Epidermal melanocyte (primary cell): Measurements from ENCODE around the gene HCN4.
A peak's percentile ranks its signal among the peaks of the same experiment; 100 is the strongest.
"Not testable (repeated sequence)": the region's sequence is repeated elsewhere in the genome, so short reads cannot be mapped to it uniquely, and the experiment has no call there.

ENCODE experiments used
- DNase-seq: peaks from one replicate; pipeline ENCODE4 v3.0.0; 2011; ENCODE audit warnings: low spot score; ENCODE audit not compliant: insufficient read length

Gene HCN4

DNA sequence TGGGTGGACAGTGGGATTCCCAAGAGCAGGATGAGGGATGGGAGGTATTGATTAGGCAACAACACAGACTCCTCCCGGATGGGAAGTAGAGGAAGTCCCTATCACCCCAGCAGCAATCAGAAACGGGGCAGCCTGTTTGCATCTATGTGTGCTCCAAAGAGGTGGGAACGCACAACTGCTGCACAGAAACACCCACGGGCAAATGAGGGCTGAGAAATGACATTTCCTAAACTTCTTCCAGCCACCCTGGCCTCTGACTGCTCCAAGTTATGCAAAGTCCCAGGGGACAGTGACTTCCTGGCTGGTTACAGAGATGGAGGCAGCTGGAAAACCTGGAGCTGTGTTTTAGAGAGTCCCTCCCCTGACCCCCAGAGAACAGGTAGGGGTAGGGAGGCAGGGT, 42.6 kb downstream of the HCN4 start:
- no peak for DNase-seq

DNA sequence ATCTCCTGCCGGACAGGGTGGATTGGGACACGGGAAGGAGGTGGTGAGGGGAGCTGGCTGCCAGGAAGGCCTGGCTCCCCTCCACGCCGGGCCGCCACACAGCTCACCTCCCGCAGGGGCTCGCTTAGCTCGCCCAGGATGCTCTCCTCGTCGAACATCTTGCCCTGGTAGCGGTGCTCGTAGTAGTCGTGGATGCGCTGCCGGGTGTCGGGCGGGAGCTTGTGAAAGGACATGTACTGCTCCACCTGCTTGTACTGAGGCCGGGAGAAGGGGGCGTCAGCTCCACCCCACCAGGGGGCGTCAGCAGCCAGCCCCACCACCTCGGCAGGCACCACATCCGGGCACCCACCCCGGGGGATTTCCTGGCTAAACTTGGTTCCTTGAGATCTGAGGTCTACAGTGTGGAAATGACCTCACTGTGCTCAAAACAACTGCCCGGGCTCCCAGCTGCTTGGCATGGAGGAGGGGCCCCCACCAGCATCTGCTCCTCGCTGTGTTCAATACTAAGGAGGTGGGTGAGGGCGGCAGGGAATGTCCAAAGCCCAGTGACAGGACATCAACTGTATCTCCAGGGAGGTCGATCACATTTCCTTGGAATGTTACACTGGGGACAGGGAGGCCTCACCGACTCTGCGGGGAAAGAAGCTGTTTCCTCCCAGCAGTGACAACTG, 43.4 kb downstream of the HCN4 start:
- DNase-seq: no peak

DNA sequence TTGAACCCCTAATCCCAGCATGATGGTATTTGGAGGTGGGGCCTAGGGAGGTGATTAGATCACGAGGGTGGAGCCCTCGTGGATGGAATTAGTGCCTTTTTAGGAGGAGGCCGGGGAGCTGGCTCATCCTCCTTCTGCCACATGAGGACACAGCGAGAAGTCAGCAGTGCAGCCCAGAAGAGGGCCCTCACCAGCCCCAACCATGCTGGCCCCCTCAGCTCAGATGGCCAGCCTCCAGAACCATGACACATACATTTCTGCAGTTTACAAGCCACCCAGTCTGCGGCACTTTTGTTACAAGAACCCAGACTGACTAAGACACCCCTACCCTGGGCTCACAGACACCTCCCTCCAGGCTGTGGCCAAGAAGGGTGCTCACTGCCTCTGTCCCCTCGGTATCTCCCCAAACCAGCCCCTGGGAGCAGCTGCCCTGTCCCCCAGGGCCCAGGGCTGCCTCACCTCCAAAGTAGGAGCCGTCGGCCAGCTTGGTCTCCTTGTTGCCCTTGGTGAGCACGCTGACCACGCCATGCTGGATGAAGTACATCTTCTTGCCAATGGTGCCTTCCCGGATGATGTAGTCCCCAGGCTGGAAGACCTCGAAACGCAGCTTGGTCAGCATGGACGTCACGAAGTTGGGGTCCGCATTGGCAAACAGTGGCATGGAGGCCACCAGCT, 44.1 kb downstream of the HCN4 start:
- DNase-seq: no peak

DNA sequence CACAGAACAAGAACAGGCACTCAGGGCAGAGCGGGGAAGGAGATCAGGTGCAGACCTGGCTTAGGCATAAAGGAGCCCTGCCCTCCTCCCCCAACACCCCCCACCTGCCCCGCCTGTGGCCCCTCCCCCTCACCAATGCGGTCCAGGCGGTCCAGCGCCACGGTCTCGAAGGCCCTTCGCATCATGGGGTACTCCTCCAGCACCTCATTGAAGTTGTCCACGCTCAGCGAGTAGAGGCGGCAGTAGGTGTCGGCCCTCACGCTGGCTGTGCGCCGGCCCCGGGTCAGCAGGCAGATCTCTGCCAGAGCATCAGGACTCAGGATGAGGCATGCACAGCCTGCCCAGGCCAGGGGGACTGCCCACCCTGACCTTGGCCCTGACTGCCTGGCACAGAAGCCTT, 44.8 kb downstream of the HCN4 start:
- no peak for DNase-seq

DNA sequence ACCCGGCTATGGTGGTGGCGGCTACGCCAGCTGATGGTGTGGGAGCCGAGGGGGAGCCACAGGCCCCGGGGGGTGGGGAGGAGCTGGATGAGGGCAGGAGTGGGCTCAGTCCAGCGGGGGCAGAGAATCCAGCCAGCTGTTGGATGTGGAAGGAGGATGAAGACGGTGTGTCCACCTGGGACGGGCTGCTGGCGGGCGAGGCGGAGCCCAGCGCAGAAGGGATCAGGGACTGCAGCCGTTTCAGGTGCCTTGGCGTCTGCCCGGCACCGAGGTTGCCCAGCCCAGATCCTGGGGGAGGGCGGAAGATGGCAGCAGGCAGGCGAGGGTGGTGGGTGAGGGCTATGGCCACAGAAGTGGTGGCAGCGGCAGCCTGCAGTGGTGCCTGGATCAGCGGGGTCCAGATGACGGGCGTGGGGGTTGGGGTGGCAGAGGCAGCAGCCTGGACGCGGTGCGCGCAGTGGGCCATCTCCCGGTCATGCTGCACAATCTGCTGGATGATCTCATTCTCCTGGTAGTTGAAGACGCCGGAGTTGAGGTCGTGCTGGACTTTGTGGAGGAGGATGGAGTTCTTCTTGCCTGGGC, 45.3 kb downstream of the HCN4 start:
- DNase-seq: no peak

DNA sequence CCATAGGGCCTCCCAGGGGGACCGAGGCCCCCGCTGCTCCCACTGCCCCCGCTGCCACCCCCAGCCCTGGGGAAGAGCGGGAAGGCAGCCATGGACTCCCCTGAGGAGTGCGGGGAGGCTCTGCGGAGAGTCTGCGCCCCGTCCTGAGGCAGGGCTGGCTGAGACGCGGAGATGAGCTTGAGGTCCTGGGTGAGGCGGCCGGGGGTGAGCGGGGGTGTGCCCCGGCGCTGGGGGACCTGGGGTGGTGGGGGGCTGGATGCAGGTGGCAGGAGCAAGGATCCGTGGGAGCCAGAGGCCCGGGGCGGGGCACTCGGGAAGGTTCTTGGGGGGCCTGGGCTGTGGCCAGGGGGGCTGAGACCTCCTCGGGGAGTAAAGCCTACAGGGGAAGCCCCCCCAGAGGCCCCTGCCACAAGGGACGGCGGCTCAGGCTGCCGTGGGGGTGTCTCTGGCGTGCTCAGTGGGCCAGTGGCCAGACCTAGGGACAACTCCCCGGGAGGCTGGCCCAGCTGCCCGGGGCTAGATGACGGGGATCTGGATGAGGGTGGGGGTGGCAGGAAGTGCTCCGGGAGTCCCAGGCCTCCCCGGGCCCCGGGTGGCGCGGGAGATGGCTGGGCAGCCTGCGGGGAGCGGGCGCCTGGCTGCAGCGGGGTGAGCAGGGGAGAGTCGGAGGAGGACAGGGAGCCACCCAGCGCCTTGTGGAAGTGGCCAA, 45.9 kb downstream of the HCN4 start:
- no peak for DNase-seq

DNA sequence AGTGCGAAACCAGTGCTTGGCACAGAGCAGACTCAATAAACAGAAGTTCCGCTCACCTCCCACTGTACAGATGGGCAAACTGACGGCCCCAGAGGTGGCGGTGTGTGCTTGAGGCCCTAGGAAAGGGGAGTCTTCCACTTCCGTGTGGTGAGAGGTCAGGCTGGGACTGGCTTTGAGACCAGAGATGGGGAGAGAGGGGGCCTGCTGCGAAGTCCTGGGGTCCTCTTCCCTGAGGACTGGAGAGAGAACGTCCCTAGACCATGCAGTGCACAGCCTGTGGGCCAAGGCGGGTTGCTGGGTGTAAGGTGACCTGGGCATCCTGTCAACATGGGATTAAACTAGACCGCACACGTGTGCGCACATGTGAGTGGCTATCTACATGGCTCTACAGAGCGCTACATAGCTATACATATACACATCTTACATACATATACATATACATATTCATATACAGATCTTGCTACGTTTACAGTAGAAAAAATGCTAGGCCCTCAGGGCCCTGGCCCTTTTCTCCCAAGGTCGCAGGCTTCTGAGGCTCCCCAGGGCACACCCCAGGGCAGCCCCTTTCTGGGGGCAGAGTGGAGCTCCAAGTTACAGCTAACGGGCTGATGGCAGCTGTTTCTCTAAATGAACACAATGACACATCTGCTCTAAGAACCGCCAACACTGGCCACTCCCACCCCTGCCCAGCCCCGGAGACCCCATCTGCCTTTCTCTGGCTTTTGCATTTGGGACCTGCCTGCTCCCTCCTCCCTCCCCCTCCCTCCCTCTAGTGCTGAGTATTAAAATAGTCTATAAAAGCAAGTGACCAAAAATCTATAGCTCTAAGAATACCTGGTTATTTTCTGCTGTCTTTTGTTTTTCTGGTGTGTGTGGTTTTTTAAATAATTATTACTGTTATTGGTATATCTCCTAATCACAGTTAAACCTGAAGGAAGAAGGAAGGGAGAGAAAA, 47.0 kb downstream of the HCN4 start:
- no peak for DNase-seq

DNA sequence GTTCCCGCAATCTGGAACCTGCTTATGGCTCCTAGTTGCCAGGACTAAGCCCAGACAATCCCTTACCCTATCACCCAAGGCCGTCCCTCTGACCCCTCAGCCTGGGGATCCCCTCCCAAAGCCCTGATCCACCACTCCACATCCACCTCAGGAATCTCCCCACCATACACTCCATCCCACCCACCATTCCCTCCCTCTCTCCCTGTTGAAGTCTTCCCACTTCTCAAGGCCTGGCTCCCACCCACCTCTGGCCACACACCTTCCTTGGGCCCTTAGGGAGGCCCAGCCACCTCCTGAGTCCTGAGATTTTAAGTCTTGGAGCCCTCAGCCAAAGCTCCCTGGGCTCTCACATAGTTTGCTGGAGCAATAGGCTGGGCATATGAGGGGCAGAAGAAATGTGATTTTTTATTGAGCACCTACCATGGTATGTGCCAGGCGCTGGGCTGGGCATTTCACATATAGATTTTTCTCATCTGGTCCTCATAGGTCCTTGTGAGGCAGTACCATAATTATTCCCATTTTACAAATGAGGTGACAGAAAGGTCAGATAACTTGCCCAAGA, 48.1 kb downstream of the HCN4 start:
- no peak for DNase-seq

DNA sequence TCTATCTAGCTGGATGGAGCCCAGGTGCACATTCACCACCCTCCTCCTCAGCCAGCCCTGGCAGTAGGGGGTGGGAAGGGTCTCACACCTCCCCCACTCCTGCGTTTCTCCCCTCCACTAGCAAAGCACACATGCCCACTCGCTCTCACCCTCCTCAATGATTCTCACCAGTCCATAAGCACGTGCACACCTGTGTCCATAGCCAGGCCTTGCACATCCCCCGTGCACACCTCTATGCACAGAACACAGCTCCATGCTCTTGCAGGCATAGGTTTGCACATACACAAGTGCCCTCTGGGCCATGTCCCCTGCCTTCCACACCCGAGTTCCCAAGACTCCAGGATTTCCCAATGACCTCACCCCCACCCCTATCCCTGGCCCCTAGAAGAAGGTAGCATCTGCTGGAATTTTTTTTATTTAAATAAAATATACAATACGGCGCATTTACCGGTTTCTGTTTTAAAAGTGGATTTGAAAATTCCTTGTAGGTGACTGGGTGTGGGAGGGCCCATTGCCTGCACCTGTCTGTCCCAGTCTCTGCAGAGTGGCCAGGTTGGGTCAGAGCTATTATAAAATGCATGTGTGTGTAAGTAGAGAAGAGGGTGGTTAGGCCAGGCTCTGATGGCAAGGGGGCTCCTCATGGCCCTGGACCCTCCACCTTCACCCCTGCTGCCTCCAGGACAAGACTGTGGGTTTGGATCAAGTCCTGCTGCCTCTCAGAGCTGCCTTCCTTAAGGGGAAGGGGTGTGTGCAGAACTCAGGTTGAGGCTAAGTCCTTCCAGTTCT, 49.1 kb downstream of the HCN4 start:
- DNase-seq: no peak

DNA sequence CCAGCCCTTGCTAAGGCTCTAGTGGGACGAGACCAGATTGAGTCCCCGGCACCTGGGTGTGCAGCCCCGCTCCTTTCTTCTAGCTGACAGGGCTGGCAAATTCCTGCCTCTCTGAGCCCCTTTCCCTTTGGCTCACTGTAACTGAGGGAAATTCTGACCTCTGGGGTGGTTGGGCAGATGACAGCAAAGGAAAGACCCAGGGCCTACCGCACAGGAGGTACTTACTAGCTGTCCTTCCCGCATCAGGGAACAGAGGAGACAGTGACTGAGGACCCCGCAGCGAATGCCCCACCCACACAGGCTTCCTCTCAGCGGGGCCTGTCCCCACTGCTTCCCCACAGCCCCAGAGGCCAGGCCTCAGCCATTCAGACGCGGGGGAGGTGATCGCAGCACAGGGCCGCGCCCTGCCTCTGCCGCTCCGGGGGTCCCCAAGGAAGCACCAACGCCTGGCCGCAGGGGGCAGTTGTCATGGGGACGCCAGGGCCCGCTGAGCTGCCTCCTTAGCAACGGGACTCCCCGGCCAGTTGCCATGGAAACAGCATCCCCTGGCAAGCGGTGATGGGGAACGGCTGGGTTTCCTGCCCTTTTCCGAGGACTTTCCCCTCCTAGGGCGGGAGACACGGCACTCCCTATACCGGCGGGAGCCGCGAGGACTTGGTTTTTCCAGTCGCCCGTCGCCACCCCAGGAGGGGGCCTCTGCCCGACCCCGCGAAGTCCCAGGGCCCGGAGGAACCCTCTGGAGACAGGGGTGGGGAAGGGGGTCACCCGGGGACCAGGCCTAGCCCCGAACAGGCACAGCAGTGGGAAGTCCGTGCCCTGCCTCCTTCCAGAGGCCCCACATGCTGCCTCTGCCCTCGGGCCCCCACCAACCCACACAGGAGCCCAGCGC, 50.1 kb downstream of the HCN4 start:
- no peak for DNase-seq

DNA sequence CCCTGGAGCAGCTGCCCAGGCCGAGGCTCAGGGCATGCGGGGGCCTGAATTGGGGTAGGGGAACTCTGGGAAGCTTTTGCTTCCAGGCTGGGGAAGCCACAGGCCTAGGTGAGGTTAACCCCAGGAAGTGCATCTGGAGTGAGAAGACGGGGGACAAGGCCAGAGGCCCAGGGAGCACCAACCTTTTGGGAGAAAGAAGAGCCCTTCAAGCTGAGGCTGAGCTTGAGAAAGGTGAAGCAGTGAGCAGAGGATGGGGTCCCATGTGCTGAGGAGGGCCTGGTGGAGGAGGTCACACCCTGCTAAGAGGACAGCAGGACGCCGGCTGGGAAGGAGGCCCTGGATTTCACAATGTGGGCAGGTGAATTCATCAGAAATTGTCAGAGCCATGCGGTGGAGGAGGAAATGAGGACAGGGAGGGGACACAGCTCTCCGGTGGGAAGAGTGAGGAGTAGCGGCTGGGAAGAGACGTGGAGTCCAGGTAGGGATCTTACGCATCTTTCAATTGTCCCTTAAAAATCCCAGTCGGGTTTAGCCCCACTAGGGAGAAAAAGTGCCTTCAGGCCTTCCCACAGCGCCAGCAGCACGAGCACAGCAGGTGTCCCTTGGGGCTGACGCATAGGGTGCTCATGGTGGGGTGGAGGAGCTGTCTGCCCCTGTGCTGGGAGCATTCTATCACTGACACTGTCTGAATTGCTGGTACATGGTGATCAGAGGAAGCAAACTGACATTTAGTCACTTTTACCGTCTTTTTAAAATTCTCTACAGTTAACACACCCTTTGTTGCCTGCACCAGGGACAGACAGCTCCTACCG, 50.9 kb downstream of the HCN4 start:
- DNase-seq: no peak

DNA sequence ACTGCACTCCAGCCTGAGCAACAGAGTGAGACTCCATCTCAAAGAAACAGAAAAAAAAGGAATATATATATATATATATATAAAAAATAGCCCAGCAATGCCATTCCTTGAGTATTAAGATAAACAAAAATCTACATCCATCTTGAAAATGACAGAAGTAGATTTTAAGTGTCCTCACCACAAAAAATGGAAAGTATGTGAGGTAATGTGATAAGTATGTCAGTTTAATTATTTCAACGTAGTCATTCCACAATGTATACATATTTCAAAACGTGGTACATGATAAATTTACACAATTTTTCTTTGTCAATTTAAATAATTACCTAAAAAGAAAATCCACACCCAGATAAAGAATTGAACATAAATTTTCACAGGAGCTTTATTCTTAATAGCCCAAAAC, 54.9 kb downstream of the HCN4 start:
- DNase-seq: no peak

DNA sequence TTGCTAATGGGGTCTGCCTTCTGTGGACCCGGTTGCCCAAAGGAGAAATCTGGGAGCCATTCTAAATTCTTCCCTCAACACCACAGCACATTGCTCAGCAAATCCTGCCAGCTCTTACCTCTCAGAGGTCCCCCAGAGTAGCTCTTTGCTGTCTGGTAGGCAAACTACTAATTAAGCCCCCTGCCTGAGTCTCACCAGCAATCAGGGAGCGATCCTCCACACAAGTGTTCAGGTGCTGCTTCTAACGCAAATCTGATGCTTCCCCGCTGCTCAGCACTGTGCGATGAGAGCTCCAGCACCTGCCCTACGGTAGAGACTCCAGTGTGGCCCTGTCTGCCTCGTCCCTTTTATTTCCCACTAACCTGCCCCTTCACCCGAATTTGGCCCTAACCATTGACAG, 60.5 kb downstream of the HCN4 start:
- no peak for DNase-seq

DNA sequence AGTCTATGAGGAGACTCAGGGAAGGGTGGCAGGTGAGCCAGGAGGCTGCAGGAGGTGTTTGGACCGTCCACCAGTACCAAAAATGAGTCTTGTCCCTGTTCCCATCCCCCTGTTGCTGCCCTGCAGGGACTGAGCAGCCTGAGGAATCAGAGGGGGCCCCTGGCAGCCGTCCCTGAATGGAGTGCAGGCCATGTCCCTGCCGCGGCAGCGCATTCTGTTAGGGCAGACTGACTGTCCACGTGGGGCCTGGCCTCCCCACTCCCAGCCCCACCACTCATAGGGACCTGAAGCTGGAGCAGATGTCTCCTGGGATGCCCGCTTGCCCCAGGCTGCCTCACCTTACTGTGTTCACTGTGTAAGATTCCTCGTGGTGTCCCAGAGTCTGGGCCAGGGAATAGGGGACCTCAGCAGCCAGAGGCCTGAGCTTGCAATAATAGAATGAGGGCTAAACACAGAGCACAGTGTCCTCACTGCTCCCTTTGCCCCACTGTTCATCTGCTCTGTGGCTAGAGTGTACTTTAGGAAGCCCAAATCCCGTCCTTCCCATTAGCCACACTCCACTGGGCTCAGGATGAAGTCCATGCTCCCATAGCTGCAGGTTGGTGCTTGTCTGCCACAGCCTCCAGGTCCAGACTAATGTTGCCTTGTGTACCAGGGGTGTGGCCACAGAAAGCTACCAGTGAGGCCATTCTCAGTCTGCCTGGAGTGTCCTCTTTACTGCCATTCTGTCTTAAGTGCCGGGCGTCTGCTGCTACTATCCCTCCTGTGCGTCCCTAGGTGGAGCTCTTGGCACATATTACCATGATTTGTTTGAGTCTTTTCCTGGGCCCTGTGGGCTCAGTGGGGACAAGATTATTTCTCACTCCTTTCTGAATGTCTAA, 63.2 kb downstream of the HCN4 start:
- peak; percentile 71 for DNase-seq

DNA sequence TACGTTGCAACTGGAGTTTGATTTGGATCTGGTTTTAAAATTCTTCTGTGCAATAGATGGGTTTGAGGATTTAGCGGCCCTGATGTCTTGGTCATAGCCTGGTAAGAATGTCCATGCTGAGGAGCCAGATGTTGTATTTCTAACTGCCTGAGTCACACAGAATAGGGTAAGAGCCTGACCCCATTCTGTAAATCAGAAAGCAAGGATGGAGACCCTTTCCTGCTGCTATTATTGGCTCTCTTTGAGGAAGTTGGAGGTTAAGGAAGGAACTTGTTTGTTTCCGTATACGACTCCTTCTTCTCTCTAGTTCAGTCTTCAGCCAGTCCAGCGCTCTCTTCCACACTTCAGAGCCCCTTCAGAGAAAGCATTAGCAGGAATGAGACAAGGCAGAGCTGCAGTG, 65.1 kb downstream of the HCN4 start:
- DNase-seq: no peak

DNA sequence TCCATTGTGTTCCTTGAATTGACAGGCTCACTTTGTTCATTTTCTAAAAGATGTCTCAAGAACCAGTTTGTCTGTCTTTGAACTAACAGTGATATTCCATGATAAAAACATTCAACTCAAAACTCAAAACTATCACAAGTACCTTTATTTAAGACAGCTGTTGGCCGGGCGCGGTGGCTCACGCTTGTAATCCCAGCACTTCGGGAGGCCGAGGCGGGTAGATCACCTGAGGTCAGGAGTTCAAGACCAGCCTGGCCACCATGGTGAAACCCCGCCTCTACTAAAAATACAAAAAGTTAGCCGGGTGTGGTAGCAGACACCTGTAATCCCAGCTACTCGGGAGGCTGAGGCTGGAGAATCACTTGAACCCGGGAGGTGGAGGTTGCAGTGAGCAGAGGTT, 68.5 kb downstream of the HCN4 start:
- DNase-seq: not testable (repeated sequence)

DNA sequence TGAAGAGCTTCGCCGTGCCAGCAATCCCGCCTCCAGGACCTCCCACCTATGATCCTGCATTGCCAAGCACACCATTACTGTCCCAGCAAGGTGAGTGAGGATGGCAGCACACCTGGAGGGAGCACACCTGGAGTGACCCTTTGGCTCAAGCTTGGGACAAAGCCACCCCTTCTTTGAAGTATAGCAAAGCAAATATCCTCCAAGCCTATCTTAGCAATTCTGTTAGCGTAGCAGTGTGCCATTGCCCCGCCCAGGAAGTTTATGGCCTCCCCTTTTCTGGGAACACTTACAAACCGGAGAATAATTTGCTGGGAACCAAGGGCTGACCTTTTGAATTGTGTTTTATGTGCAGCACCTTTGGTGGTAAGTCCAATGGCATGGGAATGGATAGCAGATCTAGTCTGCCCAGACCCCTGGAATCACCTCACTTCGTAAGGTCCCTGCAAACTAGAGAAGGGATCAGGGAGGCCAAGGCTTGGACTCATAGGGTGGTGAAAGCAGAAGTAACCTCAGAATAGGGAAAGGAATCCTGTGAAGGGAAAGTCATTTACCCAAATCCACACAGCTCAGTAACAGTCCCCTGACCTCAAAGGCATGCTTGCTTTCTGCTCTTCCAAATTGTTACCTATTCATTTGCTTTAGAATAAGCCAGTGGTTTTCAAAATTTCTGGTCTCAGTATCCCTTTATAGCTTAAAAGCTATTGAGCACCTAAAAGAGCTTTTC, 70.1 kb downstream of the HCN4 start:
- DNase-seq: no peak
